ENCODE measurements around the gene DGCR8.

GRCh38 chr22:20056161-20056560 lies 23.9 kb upstream of the DGCR8 start:
- no peak for TF ChIP-seq CTCF (IDR thresholded peaks at IDR 0.05; ENCODE audit: insufficient read depth, low read length, poor library complexity, severe bottlenecking)
- no peak for TF ChIP-seq EZH2phosphoT487 (conservative IDR thresholded peaks at IDR 0.05; ENCODE audit: low read length)

Measured in SU-DHL-6 (cell line).